Measurements from ENCODE around the gene SERPINA1.

GRCh38 chr14:94405486-94405885, 17.1 kb upstream of the SERPINA1 start:
- TF ChIP-seq POLR2A (IDR thresholded peaks at IDR 0.05; ENCODE audit: borderline replicate concordance, extremely low read depth, insufficient read depth, insufficient read length) (no peak), POLR2AphosphoS5 (IDR thresholded peaks at IDR 0.05; ENCODE audit: low read depth, low read length) (no peak), YY1 (IDR thresholded peaks at IDR 0.05; ENCODE audit: extremely low read depth, insufficient replicate concordance, low read depth, low read length) (no peak), ATF3 (IDR thresholded peaks at IDR 0.05) (no peak), ZNF274 (IDR thresholded peaks at IDR 0.05; ENCODE audit: low read depth, low read length) (no peak)

Data from HCT116 (cell line).